HS-27A (cell line): ENCODE data around the gene ECD.
"Not testable (repeated sequence)": the region's sequence is repeated elsewhere in the genome, so short reads cannot be mapped to it uniquely, and the experiment has no call there.

ENCODE experiments used
- DNase-seq: peaks from one replicate; pipeline ENCODE4 v3.0.0-alpha.2; 2012; ENCODE audit warnings: low read depth, missing footprints

The ECD gene

GRCh38 chr10:73159038-73159648 lies 8.7 kb downstream of the ECD start:
- DNase-seq = no peak

GRCh38 chr10:73156054-73156453 lies 11.8 kb downstream of the ECD start:
- no peak for DNase-seq

GRCh38 chr10:73152009-73152408 lies 15.8 kb downstream of the ECD start:
- DNase-seq = no peak

- not testable (repeated sequence) for DNase-seq
Observed at GRCh38 chr10:73150633-73151413, 17.0 kb downstream of the ECD start.

- no peak for DNase-seq
Observed at GRCh38 chr10:73141603-73142002, 26.2 kb downstream of the ECD start.

GRCh38 chr10:73139251-73139650 lies 28.6 kb downstream of the ECD start:
- no peak for DNase-seq

GRCh38 chr10:73136627-73137026 lies 31.2 kb downstream of the ECD start:
- no peak for DNase-seq

GRCh38 chr10:73134727-73135126 lies 33.1 kb downstream of the ECD start:
- no peak for DNase-seq

GRCh38 chr10:73131913-73132686 lies 35.7 kb downstream of the ECD start:
- DNase-seq = no peak

- no peak for DNase-seq
Observed at GRCh38 chr10:73131301-73131700, 36.5 kb downstream of the ECD start.

- no peak for DNase-seq
Observed at GRCh38 chr10:73126343-73126742, 41.5 kb downstream of the ECD start.

GRCh38 chr10:73119952-73120351 lies 47.9 kb downstream of the ECD start:
- no peak for DNase-seq

GRCh38 chr10:73119457-73119856 lies 48.4 kb downstream of the ECD start:
- no peak for DNase-seq

- DNase-seq = no peak
Observed at GRCh38 chr10:73117976-73118743, 49.6 kb downstream of the ECD start.

- DNase-seq = no peak
Observed at GRCh38 chr10:73116017-73116416, 51.8 kb downstream of the ECD start.

GRCh38 chr10:73113551-73113950 lies 54.3 kb downstream of the ECD start:
- no peak for DNase-seq

- DNase-seq = not testable (repeated sequence)
Observed at GRCh38 chr10:73112032-73112431, 55.8 kb downstream of the ECD start.

GRCh38 chr10:73110345-73110849 lies 57.4 kb downstream of the ECD start, which contains the start of gene NUDT13:
NUDT13 (plus strand) TSS chr10:73110455; CDS start chr10:73114366, 3,911 bp downstream.
- no peak for DNase-seq

- not testable (repeated sequence) for DNase-seq
Observed at GRCh38 chr10:73109248-73109652, 58.6 kb downstream of the ECD start.

- no peak for DNase-seq
Observed at GRCh38 chr10:73106301-73106700, 61.5 kb downstream of the ECD start.

- no peak for DNase-seq
Observed at GRCh38 chr10:73099141-73099540, 68.7 kb downstream of the ECD start.

- DNase-seq = no peak
Observed at GRCh38 chr10:73097305-73097670, 70.5 kb downstream of the ECD start.
